HG03442 (cell line): ENCODE data around the gene EML1.

Experiments
- ATAC-seq: cut with Tn5 transposase; IDR thresholded peaks from one replicate; pipeline ENCODE4 v1.9.1; 2021; ENCODE audit warnings: mild to moderate bottlenecking, moderate library complexity; ENCODE audit not compliant: unreplicated experiment

EML1 gene

DNA sequence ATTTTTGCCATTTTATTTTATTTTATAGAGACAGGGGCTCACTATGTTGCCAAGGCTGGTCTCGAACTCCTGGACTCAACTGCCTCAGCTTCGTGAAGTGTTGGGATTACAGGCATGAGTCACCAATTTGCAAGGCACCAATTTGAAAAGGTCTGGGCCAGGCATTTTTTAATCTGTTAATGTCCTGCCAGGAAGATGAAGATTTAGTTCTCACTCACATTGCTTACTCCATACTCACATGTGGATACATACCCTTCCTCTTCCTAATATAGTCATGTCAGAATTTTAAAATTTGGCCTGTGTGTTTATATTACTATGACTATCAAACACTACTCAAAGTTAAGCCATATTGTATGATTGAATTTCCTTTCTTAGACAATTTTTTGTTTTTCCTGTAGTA lies 15.3 kb upstream of the EML1 start:
- no peak for ATAC-seq

GRCh38 chr14:99779751-99780150 lies 13.5 kb upstream of the EML1 start:
- ATAC-seq = no peak

DNA sequence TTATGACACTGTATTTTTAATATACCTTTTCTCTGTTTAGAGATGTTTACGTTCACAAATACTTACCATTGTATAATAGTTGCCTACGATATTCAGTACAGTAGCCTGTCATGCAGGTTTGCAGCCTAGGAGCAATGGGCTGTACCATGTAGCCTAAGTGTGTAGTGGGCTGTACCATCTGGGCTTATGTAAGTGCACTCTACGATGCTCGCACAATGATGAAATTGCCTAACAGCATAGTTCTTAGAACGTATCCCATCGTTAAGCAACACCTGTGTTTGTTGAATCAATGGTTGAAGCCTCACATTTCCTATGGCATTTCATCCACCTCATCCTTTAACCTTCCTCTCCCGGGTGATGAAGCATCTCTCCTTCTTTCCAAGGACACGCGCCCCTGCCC lies 12.5 kb upstream of the EML1 start:
- no peak for ATAC-seq

DNA sequence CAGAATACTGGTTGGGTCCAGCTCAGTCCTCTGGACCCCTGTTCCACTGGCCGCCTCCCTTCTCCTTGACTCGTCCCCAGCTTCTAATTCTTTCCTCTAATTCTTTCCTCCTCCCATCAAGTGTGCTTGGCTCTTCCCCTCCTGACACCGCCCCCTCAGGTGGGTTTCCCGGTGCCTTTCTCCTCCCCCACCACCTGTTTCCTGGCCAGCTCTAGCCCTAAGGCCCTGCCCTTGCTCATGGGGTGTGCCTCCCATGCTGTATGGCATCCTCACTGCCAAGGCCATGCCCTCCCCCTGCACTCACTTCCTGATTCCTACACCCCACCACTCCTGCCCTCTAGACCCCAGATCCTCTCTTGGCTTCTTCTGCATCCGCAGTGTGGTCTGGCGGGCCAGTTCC lies 12.1 kb upstream of the EML1 start:
- no peak for ATAC-seq

GRCh38 chr14:99781853-99782610 lies 11.2 kb upstream of the EML1 start:
- ATAC-seq = no peak

DNA sequence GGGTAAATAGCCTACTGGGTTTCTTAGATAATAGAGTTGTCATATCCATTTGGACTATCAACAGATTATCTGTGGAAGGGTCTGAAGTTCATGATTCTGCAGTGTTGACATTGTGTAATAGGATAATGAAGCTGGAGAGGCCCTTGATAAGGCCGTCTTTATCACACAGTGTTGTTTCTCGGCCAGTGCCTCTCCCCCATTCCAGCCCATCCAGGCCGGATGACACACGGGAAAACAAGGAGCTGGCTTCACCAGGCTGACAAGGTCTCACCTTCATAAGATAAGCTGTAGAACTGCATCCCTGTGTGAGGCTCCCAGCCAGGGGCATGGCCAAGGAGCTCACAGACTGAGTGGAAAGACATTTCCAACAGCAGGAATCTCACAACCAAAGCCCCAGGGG lies 8.7 kb upstream of the EML1 start:
- no peak for ATAC-seq

- no peak for ATAC-seq
These were observed 7.8 kb upstream of the EML1 start for GRCh38 chr14:99785426-99785825.

DNA sequence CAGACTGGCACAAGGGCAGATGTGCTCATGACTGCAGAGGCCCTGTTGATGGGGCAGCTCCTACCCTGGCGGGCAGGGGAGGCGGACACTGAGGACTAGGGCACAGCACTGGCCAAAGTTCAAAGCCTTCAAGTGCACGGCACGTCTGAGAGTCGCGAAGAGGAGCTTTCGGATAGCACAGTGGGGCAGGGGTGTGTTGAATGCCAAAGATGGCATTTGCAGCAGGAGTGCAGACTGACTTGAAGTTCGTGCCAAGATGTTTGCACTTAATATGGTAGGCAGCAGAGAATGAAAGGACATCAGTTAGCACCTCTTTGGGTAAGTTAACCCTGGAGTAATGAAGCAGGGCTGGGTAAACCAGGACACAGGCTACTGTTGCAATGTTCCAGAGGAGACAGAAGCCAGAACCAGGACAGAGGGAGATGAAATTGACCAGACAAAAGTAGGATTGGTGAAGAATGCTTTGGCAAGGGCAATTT lies 6.7 kb upstream of the EML1 start:
- no peak for ATAC-seq

GRCh38 chr14:99788713-99789112 lies 4.5 kb upstream of the EML1 start:
- no peak for ATAC-seq

DNA sequence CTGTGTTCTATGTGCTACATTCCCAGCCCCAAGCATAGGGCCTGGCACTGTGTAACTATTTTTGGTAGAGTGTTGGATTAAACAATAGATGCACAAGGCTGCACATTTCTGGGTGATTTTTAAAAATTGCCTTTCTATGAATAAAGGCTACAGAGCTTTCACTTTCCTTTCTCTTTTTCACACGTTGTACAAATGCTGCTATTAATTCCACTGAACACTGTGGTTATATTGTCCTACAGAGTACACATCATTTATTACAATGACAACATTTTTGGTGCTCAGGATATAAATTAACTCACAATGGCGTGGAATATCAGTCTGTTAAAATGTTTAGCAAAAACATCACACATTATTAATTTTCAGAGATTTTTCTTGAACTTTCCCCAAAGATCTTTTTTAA lies 3.6 kb upstream of the EML1 start:
- no peak for ATAC-seq

GRCh38 chr14:99790201-99790977 lies 2.8 kb upstream of the EML1 start:
- ATAC-seq = no peak

- ATAC-seq = no peak
These were observed 2.2 kb upstream of the EML1 start for GRCh38 chr14:99790978-99791376.

DNA sequence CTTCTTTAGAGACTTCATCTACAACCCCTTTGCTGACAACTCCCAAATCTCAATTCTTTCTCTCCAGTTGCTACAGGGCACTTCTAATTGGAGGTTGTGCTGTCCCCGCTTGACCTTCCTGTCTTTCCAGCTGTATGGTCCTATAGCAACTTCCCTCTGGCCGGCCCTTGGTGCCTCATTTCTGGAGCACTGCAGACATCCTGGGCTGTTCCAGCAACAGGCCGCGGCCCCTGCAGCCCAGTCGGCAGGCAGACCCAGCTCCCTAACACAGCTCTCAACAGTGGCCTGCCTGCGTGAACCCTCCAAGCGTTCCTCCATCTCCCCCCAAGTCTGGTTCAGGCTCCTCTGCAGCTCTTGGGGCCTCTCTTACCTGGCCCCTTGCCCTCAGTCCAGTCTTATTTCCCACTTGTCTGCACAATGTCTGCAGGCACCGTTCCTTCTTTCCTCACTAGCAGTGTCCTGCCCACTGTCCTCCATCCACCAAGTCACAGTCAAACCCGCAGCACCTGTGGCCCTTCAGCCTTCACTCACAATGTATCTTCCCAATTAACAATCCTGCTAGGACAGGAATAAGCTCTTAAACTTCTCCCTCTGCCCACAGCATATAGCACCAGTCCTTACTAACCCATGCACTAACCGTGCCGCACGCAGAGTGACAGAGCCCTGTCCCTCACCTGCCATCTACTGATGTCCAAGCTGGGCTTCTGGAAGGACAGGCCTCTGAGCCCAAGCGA lies 1.6 kb upstream of the EML1 start:
- ATAC-seq = no peak

GRCh38 chr14:99792210-99792535 lies 1.0 kb upstream of the EML1 start:
- no peak for ATAC-seq

- ATAC-seq = no peak
These were observed 531 bp upstream of the EML1 start for GRCh38 chr14:99792551-99793212.

DNA sequence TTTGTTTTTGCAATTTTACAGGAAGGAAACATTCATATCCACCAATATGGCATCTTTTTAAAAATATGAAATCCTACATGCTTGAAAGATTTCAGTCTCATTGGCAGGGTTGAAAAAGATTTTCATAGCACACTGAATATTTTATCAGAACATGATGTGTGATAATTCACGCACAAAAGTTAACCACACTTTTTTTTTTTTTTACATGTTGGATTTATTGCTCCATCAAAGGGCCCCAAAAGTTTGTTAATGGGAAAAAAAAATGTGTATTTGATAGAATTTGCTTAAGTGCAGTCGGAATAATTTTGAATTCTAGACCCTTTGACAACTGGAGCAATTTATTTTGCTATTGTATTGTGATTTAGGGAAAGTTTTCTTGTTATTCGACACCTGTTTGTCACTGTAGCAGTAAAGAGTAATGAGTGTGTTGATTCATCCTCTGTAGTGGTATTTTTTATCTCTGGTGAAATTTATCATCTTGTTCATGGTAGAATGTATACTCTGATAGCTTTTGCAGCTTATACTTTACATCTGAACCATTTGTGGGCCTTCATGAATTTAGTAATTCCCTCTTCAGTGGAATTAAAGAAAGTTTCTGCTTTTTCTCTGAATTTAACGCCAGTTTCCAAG lies 1.1 kb downstream of the EML1 start:
- no peak for ATAC-seq

- no peak for ATAC-seq
These were observed 1.8 kb downstream of the EML1 start for GRCh38 chr14:99795046-99795445.

- no peak for ATAC-seq
These were observed 4.0 kb downstream of the EML1 start for GRCh38 chr14:99797231-99797630.

DNA sequence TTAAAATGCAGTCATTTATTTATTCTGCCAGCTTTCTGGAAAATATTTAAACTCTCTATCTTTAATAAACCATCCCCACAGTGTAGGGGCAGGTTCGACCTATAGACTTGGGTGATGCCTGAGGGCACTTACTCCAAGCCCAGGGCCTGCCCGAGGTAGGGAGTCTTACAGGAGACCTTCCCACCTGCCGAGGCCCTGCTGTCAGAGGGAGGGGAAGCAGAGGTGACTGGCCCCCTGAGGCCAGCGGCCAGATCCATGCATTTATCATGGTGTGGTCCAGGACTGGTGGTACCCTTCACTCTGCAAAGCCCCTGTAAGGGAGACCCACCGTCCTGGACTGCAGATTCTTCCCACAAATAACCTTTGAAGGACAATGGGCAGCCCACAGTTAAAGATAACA lies 7.6 kb downstream of the EML1 start:
- no peak for ATAC-seq

DNA sequence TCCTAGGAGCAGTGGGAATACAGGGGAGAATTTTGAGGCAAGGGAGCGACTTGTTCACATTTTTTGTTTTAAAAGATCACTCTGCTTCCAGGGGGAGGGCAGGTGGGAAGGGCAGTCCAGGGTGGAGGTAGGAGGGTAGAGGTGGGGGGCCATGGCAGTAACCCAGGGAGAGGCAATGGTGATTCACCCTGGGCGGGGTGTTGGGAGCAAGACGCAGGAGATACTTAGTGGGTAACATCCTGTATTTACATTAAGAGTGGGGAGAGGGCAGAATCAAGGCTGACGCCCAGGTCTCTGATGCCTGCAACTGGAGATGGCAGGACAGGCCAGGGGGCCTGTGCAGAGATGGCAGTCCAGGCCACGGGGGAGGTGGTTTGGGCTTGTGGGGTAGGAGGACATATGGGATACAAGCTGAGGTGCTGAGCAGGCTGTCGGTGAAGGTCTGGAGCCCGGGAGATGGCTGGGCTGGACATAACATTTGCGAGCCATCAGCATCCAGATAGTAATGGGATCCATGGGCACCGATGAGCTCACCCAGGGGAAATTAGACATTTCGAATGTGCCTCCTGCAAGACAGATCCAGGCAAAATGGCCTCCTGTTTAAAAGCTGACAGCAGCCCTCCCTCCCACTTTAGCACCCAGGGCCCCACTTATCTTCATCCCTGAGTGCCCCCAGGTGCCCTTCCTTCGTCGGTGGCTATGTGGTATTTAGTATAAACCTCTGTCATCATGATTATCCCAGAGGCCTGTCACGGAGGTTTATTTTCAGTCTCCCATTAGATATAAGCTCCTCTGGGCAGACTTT lies 9.3 kb downstream of the EML1 start:
- ATAC-seq = no peak
